Measurements from ENCODE around the gene RPS18.
"Not testable (repeated sequence)": the region's sequence is repeated elsewhere in the genome, so short reads cannot be mapped to it uniquely, and the experiment has no call there.

Gene RPS18

GRCh38 chr6:33272275-33273128 is 627 bp downstream of the RPS18 start:
- no peak for DNase-seq (ENCODE audit: low read depth in 2 of 2)
- H3K4me3 ChIP-seq (replicated peaks in 1 of 2; ENCODE audit: low read depth in 2 of 2, low read length in 2 of 2): peak overlapping the region; percentile 84 to 95
- TF ChIP-seq CTCF (IDR thresholded peaks at IDR 0.05; ENCODE audit: low read depth, low read length): no peak

- TF ChIP-seq CTCF (IDR thresholded peaks at IDR 0.05; ENCODE audit: low read depth, low read length): no peak
- DNase-seq (ENCODE audit: low read depth in 2 of 2): peak in 1 of 2 donors; percentile 18
- H3K4me3 ChIP-seq (replicated peaks in 1 of 2; ENCODE audit: low read depth in 2 of 2, low read length in 2 of 2): peak overlapping the region; percentile 84 to 95
Observed at GRCh38 chr6:33273129-33273923, 1.5 kb downstream of the RPS18 start.

- no peak for TF ChIP-seq CTCF (IDR thresholded peaks at IDR 0.05; ENCODE audit: low read depth, low read length)
- H3K4me3 ChIP-seq (replicated peaks in 1 of 2; ENCODE audit: low read depth in 2 of 2, low read length in 2 of 2): peak overlapping the region; percentile 21 to 95
- no peak for DNase-seq (ENCODE audit: low read depth in 2 of 2)
Observed at GRCh38 chr6:33273924-33274902, 2.3 kb downstream of the RPS18 start.

GRCh38 chr6:33275795-33276580 is 4.1 kb downstream of the RPS18 start:
- peak overlapping the region; percentile 7 to 35 for H3K4me3 ChIP-seq (replicated peaks in 1 of 2; ENCODE audit: low read depth in 2 of 2, low read length in 2 of 2)

GRCh38 chr6:33276581-33276863 is 4.6 kb downstream of the RPS18 start:
- DNase-seq (ENCODE audit: low read depth in 2 of 2): no peak
- no peak for TF ChIP-seq CTCF (IDR thresholded peaks at IDR 0.05; ENCODE audit: low read depth, low read length)

More at GRCh38 chr6:33275795-33276580, 4.1 kb downstream of the RPS18 start:
- DNase-seq (ENCODE audit: low read depth in 2 of 2): not testable (repeated sequence)

GRCh38 chr6:33276864-33277662 is 5.2 kb downstream of the RPS18 start, which contains the start of gene B3GALT4:
TSS of gene B3GALT4 (plus strand) at chr6:33277123. CDS start at chr6:33277420, 297 bp downstream.
- TF ChIP-seq CTCF (IDR thresholded peaks at IDR 0.05; ENCODE audit: low read depth, low read length): peak; percentile 28
- peak; percentile 65 to 73 for DNase-seq (ENCODE audit: low read depth in 2 of 2)
- peak within 1 kb of the TSS; percentile 46 to 58 for H3K4me3 ChIP-seq (replicated peaks in 1 of 2; ENCODE audit: low read depth in 2 of 2, low read length in 2 of 2)

More at GRCh38 chr6:33276581-33276863, 4.6 kb downstream of the RPS18 start:
- peak overlapping the region; percentile 35 to 46 for H3K4me3 ChIP-seq (replicated peaks in 1 of 2; ENCODE audit: low read depth in 2 of 2, low read length in 2 of 2)

Measured in cardiac fibroblast (primary cell).